ENCODE data around the gene GTPBP8. TPM values are rescaled to one million over a fixed set of nuclear protein-coding genes. Genes with fewer than 3 reads are reported as not detected.
"Not testable (repeated sequence)": the region's sequence is repeated elsewhere in the genome, so short reads cannot be mapped to it uniquely, and the experiment has no call there.

The GTPBP8 gene
- polyA plus RNA-seq, 1 experiment = 17.3 TPM

GRCh38 chr3:113038328-113038727, 47.5 kb downstream of the GTPBP8 start:
- peaks cover 15% of the 10 kb centered on the region for H3K27me3 ChIP-seq (ENCODE audit: control insufficient read depth, insufficient read depth, low read length)
- TF ChIP-seq CTCF (IDR thresholded peaks at IDR 0.05; ENCODE audit: low read depth, low read length) = no peak
- no peaks in the 10 kb centered on the region for H3K9me3 ChIP-seq (ENCODE audit: control insufficient read depth, insufficient read depth, low read length)
- ChIA-PET POLR2A (no interaction called here), CTCF (no interaction called here)
- H3K27ac ChIP-seq (ENCODE audit: low read depth, low read length) = no peak overlapping the region
- H3K4me3 ChIP-seq (ENCODE audit: low read depth, low read length) = no peak overlapping the region
- no peak for DNase-seq (ENCODE audit: low read depth, low spot score)

- CTCF ChIA-PET = no interaction called here
- POLR2A ChIA-PET = no interaction called here
Measured at GRCh38 chr3:113039546-113039945, 48.8 kb downstream of the GTPBP8 start.

GRCh38 chr3:113040231-113040630, 49.4 kb downstream of the GTPBP8 start:
- peaks cover 20% of the 10 kb centered on the region for H3K27me3 ChIP-seq (ENCODE audit: control insufficient read depth, insufficient read depth, low read length)
- H3K27ac ChIP-seq (ENCODE audit: low read depth, low read length) = no peak overlapping the region
- POLR2A ChIA-PET = no interaction called here
- CTCF ChIA-PET = no interaction called here
- DNase-seq (ENCODE audit: low read depth, low spot score) = no peak
- H3K4me3 ChIP-seq (ENCODE audit: low read depth, low read length) = no peak overlapping the region
- no peaks in the 10 kb centered on the region for H3K9me3 ChIP-seq (ENCODE audit: control insufficient read depth, insufficient read depth, low read length)
- TF ChIP-seq CTCF (IDR thresholded peaks at IDR 0.05; ENCODE audit: low read depth, low read length) = no peak

More at GRCh38 chr3:113039546-113039945, 48.8 kb downstream of the GTPBP8 start:
- Histone ChIP-seq H3K4me3 (ENCODE audit: low read depth, low read length) (no peak overlapping the region), H3K9me3 (ENCODE audit: control insufficient read depth, insufficient read depth, low read length) (no peaks in the 10 kb centered on the region), H3K27ac (ENCODE audit: low read depth, low read length) (no peak overlapping the region), H3K27me3 (ENCODE audit: control insufficient read depth, insufficient read depth, low read length) (peaks cover 18% of the 10 kb centered on the region)
- no peak for DNase-seq (ENCODE audit: low read depth, low spot score)
- no peak for TF ChIP-seq CTCF (IDR thresholded peaks at IDR 0.05; ENCODE audit: low read depth, low read length)

GRCh38 chr3:113043686-113044085, 52.9 kb downstream of the GTPBP8 start:
- Histone ChIP-seq H3K4me3 (ENCODE audit: low read depth, low read length) (no peak overlapping the region), H3K9me3 (ENCODE audit: control insufficient read depth, insufficient read depth, low read length) (peaks cover 2% of the 10 kb centered on the region; the same call in 1 of the 2 replicates), H3K27me3 (ENCODE audit: control insufficient read depth, insufficient read depth, low read length) (peaks cover 20% of the 10 kb centered on the region), H3K27ac (ENCODE audit: low read depth, low read length) (no peak overlapping the region)
- DNase-seq (ENCODE audit: low read depth, low spot score) = no peak
- ChIA-PET CTCF (interaction anchor here (1.8 kb wide), 2 partner anchors 9 to 245 kb away, joined by 6 to 9 read pairs; no protein-coding TSS in a partner anchor), POLR2A (no interaction called here)
- TF ChIP-seq CTCF (IDR thresholded peaks at IDR 0.05; ENCODE audit: low read depth, low read length) = no peak

GRCh38 chr3:113046186-113046965, 55.6 kb downstream of the GTPBP8 start:
- H3K27me3 ChIP-seq (ENCODE audit: control insufficient read depth, insufficient read depth, low read length) = peaks cover 16% of the 10 kb centered on the region
- DNase-seq (ENCODE audit: low read depth, low spot score); H3K27ac ChIP-seq (ENCODE audit: low read depth, low read length); H3K9me3 ChIP-seq (ENCODE audit: control insufficient read depth, insufficient read depth, low read length); POLR2A ChIA-PET; H3K4me3 ChIP-seq (ENCODE audit: low read depth, low read length); CTCF ChIA-PET: not testable (repeated sequence)
